Peyer's patch (tissue), 4 donors: Measurements from ENCODE around the gene MAGI2. TPM values are rescaled to one million over a fixed set of nuclear protein-coding genes. Genes with fewer than 3 reads are reported as not detected.

ENCODE experiments used
- DNase-seq, 3 donors: peaks; one replicate each; pipeline ENCODE4 v3.0.0-alpha.2; 2017 to 2019
- H3K27ac ChIP-seq, 4 donors: fragments of 200-600 bp; sonication (generic); one replicate each; pipeline ENCODE4 v1.5.1; 2016 to 2019
- H3K27me3 ChIP-seq, 2 donors: fragments of 200-600 bp; sonication (generic); one replicate each; pipeline ENCODE4 v1.5.1; 2019
- H3K36me3 ChIP-seq, 3 donors: fragments of 200-600 bp; sonication (generic); one replicate each; pipeline ENCODE4 v1.5.1; 2016 to 2019
- H3K4me1 ChIP-seq, 4 donors: fragments of 200-600 bp; sonication (generic); one replicate each; pipeline ENCODE4 v1.5.1; 2016 to 2019
- H3K4me3 ChIP-seq, 4 donors: fragments of 200-600 bp; sonication (generic); 1 replicate in 3 of 4; 2 replicates in 1 of 4; pipeline ENCODE4 v1.5.1; 2016 to 2019; ENCODE audit warnings: mild to moderate bottlenecking in 1 of 4
- H3K9me3 ChIP-seq, 4 donors: fragments of 200-600 bp; sonication (generic); one replicate each; pipeline ENCODE4 v1.5.1; 2016 to 2019; ENCODE audit warnings: mild to moderate bottlenecking in 1 of 4
- CTCF ChIP-seq, 6 experiments: fragments of 450-650 bp in 4 of 6; fragments of 200-600 bp in 2 of 6; sonication (generic) in 1 of 6; IDR thresholded peaks; one replicate each; pipeline ENCODE4 v1.5.1; 2017 to 2019; ENCODE audit warnings: antibody characterized with exemption in 6 of 6, mild to moderate bottlenecking in 3 of 6, moderate library complexity in 1 of 6
- POLR2A ChIP-seq, 2 donors: fragments of 450-650 bp; IDR thresholded peaks; one replicate each; pipeline ENCODE4 v1.5.1; 2017; ENCODE audit warnings: antibody characterized with exemption in 2 of 2, mild to moderate bottlenecking in 2 of 2, moderate library complexity in 2 of 2
- total RNA-seq, 4 donors: library from RNA; depleted of rRNA; stranded (reverse); fragments of >200 nt; gene quantifications; one replicate each; pipeline ENCODE4 v1.1.0, GENCODE V29; 2016

Gene MAGI2
- total RNA-seq, 4 donors from 2014 or later, result 1.6 to 12.4 (median 2.8) TPM

- DNase-seq, result no peak
- Histone ChIP-seq H3K27me3 (no peaks in the 10 kb centered on the region), H3K4me1 (no peaks in the 10 kb centered on the region), H3K36me3 (no peaks in the 10 kb centered on the region), H3K4me3 (no peak overlapping the region), H3K27ac (no peak overlapping the region), H3K9me3 (no peaks in the 10 kb centered on the region)
- TF ChIP-seq CTCF (IDR thresholded peaks at IDR 0.05) (no peak), POLR2A (IDR thresholded peaks at IDR 0.05) (no peak)
These were observed 444.7 kb downstream of the MAGI2 start for GRCh38 chr7:79008786-79009185.

GRCh38 chr7:78996013-78996412, 457.5 kb downstream of the MAGI2 start:
- Histone ChIP-seq H3K4me1 (no peaks in the 10 kb centered on the region), H3K9me3 (no peaks in the 10 kb centered on the region), H3K36me3 (no peaks in the 10 kb centered on the region), H3K27me3 (no peaks in the 10 kb centered on the region), H3K4me3 (no peak overlapping the region), H3K27ac (no peak overlapping the region)
- DNase-seq, result no peak
- no peak for TF ChIP-seq CTCF (IDR thresholded peaks at IDR 0.05)
- no peak for TF ChIP-seq POLR2A (IDR thresholded peaks at IDR 0.05)

- no peak overlapping the region for H3K27ac ChIP-seq
- no peaks in the 10 kb centered on the region for H3K36me3 ChIP-seq
- DNase-seq, result no peak
- no peaks in the 10 kb centered on the region for H3K4me1 ChIP-seq
- H3K27me3 ChIP-seq, result no peaks in the 10 kb centered on the region
- no peak for TF ChIP-seq CTCF (IDR thresholded peaks at IDR 0.05)
- TF ChIP-seq POLR2A (IDR thresholded peaks at IDR 0.05), result no peak
- no peaks in the 10 kb centered on the region for H3K9me3 ChIP-seq
- no peak overlapping the region for H3K4me3 ChIP-seq
These were observed 460.1 kb downstream of the MAGI2 start for GRCh38 chr7:78993341-78993740.

- H3K36me3 ChIP-seq, result no peaks in the 10 kb centered on the region
- no peak for DNase-seq
- no peak for TF ChIP-seq POLR2A (IDR thresholded peaks at IDR 0.05)
- no peaks in the 10 kb centered on the region for H3K27me3 ChIP-seq
- no peaks in the 10 kb centered on the region for H3K4me1 ChIP-seq
- no peak overlapping the region for H3K4me3 ChIP-seq
- H3K9me3 ChIP-seq, result no peaks in the 10 kb centered on the region
- H3K27ac ChIP-seq, result no peak overlapping the region
These were observed 468.0 kb downstream of the MAGI2 start for GRCh38 chr7:78985509-78985908.

GRCh38 chr7:78983483-78983882, 470.0 kb downstream of the MAGI2 start:
- no peaks in the 10 kb centered on the region for H3K9me3 ChIP-seq
- TF ChIP-seq POLR2A (IDR thresholded peaks at IDR 0.05) (no peak), CTCF (IDR thresholded peaks at IDR 0.05) (no peak)
- no peaks in the 10 kb centered on the region for H3K36me3 ChIP-seq
- no peaks in the 10 kb centered on the region for H3K4me1 ChIP-seq
- no peak overlapping the region for H3K4me3 ChIP-seq
- no peaks in the 10 kb centered on the region for H3K27me3 ChIP-seq
- DNase-seq, result no peak
- no peak overlapping the region for H3K27ac ChIP-seq

GRCh38 chr7:78970440-78970916, 483.0 kb downstream of the MAGI2 start:
- no peak for DNase-seq
- no peaks in the 10 kb centered on the region for H3K9me3 ChIP-seq
- H3K27ac ChIP-seq, result no peak overlapping the region
- H3K4me1 ChIP-seq, result no peaks in the 10 kb centered on the region
- H3K4me3 ChIP-seq, result no peak overlapping the region
- H3K27me3 ChIP-seq, result no peaks in the 10 kb centered on the region
- TF ChIP-seq CTCF (IDR thresholded peaks at IDR 0.05) (no peak), POLR2A (IDR thresholded peaks at IDR 0.05) (no peak)
- no peaks in the 10 kb centered on the region for H3K36me3 ChIP-seq
